SK-N-SH treated with all-trans-retinoic acid at 6 μM for 48 hours (cell line): ENCODE results near the gene ABI3.

Source experiments
- ESRRG ChIP-seq: fragments of 250-450 bp; sonication (Bioruptor Pico); IDR thresholded peaks from 2 replicates; pipeline ENCODE4 v1.6.1; 2021; ENCODE audit warnings: mild to moderate bottlenecking
- ISL1 ChIP-seq: fragments of 250-450 bp; sonication (Bioruptor Pico); IDR thresholded peaks from 2 replicates; pipeline ENCODE4 v2.1.2; 2022; ENCODE audit warnings: mild to moderate bottlenecking, moderate library complexity
- SNAI2 ChIP-seq: fragments of 250-450 bp; sonication (Bioruptor Pico); IDR thresholded peaks from 2 replicates; pipeline ENCODE4 v1.5.0; 2020; ENCODE audit warnings: mild to moderate bottlenecking, moderate library complexity
- TCF4 ChIP-seq: fragments of 250-450 bp; sonication (Bioruptor Pico); IDR thresholded peaks from 2 replicates; pipeline ENCODE4 v1.8.0; 2021; ENCODE audit warnings: mild to moderate bottlenecking, moderate library complexity, borderline replicate concordance
- ZFP3 ChIP-seq: fragments of 250-450 bp; sonication (Bioruptor Pico); IDR thresholded peaks from 2 replicates; pipeline ENCODE4 v1.5.0; 2020; ENCODE audit warnings: mild to moderate bottlenecking, moderate library complexity
- ZFP30 ChIP-seq: fragments of 450-650 bp; formaldehyde crosslinking; IDR thresholded peaks from 2 replicates; pipeline ENCODE4 v1.5.0; 2022; ENCODE audit warnings: mild to moderate bottlenecking, moderate library complexity
- ZNF8 ChIP-seq: fragments of 450-650 bp; formaldehyde crosslinking; IDR thresholded peaks from 2 replicates; pipeline ENCODE4 v1.5.0; 2020; ENCODE audit warnings: mild to moderate bottlenecking, moderate library complexity
- TF ChIP-seq, protein P1 (sequence below): fragments of 250-450 bp; sonication (Bioruptor Pico); IDR thresholded peaks from 2 replicates; pipeline ENCODE4 v1.5.0; 2020; ENCODE audit warnings: mild to moderate bottlenecking, moderate library complexity
- TF ChIP-seq, protein P2 (sequence below): fragments of 250-450 bp; sonication (Bioruptor Pico); IDR thresholded peaks from 2 replicates; pipeline ENCODE4 v1.5.1; 2020; ENCODE audit warnings: low read depth, mild to moderate bottlenecking, moderate library complexity
- TF ChIP-seq, protein P3 (sequence below): fragments of 250-450 bp; sonication (Bioruptor Pico); IDR thresholded peaks from 2 replicates; pipeline ENCODE4 v1.8.0; 2020; ENCODE audit warnings: mild to moderate bottlenecking, moderate library complexity, borderline replicate concordance
- TF ChIP-seq, protein P4 (sequence below): fragments of 250-450 bp; sonication (Bioruptor Pico); IDR thresholded peaks from 2 replicates; pipeline ENCODE4 v1.8.0; 2021; ENCODE audit warnings: low read depth, mild to moderate bottlenecking, moderate library complexity, borderline replicate concordance

DNA sequence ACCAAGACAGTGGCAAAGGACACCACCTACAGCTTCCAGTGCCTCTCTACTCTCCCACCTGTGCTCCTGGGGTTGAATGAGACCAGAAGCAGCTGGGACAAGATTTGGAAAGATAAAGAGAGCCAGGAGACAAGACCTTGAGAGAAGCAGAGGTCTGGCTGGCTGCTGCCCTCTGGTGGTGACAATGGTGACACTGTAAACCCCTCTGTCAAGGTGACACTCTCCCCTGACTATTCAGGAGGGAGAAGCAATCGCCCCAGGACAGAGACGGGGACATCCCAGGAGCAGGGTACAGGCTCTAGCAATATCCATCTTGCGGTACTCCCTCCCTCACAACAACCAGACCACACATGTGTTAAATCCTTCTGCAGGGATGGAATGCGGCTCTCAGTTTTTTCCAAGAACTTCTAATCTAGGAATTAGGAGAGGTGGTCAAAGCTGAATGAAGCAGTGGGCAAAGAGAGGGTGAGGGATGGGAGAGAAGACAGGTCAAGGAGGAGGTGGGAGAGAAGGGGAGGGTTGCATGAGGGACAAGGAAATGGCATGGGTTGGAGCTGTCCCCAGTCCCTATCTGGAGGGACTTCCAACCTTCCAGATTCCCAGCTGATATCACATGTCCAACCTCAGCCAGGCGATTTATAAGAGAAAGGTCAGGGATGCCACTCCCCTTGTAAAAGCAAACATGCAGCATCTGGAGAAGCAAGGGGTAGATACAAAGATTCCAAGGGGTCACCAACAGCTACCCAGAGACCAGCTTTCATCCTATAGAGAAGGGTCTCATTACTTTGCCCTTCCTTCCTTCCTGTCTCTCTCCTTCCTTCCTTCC, 17.1 kb downstream of the ABI3 start:
- TF ChIP-seq ISL1 (CRISPR knock-in tag) (no peak), ZFP30 (CRISPR knock-in tag) (no peak), TCF4 (CRISPR knock-in tag) (no peak), ZNF8 (CRISPR knock-in tag) (no peak), ZFP3 (CRISPR knock-in tag) (no peak), SNAI2 (CRISPR knock-in tag) (no peak), ESRRG (CRISPR knock-in tag) (no peak)
- TF ChIP-seq, protein P1, sequence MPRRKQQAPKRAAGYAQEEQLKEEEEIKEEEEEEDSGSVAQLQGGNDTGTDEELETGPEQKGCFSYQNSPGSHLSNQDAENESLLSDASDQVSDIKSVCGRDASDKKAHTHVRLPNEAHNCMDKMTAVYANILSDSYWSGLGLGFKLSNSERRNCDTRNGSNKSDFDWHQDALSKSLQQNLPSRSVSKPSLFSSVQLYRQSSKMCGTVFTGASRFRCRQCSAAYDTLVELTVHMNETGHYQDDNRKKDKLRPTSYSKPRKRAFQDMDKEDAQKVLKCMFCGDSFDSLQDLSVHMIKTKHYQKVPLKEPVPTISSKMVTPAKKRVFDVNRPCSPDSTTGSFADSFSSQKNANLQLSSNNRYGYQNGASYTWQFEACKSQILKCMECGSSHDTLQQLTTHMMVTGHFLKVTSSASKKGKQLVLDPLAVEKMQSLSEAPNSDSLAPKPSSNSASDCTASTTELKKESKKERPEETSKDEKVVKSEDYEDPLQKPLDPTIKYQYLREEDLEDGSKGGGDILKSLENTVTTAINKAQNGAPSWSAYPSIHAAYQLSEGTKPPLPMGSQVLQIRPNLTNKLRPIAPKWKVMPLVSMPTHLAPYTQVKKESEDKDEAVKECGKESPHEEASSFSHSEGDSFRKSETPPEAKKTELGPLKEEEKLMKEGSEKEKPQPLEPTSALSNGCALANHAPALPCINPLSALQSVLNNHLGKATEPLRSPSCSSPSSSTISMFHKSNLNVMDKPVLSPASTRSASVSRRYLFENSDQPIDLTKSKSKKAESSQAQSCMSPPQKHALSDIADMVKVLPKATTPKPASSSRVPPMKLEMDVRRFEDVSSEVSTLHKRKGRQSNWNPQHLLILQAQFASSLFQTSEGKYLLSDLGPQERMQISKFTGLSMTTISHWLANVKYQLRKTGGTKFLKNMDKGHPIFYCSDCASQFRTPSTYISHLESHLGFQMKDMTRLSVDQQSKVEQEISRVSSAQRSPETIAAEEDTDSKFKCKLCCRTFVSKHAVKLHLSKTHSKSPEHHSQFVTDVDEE (CRISPR knock-in tag) = no peak
- TF ChIP-seq, protein P2, sequence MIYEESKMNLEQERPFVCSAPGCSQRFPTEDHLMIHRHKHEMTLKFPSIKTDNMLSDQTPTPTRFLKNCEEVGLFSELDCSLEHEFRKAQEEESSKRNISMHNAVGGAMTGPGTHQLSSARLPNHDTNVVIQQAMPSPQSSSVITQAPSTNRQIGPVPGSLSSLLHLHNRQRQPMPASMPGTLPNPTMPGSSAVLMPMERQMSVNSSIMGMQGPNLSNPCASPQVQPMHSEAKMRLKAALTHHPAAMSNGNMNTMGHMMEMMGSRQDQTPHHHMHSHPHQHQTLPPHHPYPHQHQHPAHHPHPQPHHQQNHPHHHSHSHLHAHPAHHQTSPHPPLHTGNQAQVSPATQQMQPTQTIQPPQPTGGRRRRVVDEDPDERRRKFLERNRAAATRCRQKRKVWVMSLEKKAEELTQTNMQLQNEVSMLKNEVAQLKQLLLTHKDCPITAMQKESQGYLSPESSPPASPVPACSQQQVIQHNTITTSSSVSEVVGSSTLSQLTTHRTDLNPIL (CRISPR knock-in tag) = no peak
- TF ChIP-seq, protein P3, sequence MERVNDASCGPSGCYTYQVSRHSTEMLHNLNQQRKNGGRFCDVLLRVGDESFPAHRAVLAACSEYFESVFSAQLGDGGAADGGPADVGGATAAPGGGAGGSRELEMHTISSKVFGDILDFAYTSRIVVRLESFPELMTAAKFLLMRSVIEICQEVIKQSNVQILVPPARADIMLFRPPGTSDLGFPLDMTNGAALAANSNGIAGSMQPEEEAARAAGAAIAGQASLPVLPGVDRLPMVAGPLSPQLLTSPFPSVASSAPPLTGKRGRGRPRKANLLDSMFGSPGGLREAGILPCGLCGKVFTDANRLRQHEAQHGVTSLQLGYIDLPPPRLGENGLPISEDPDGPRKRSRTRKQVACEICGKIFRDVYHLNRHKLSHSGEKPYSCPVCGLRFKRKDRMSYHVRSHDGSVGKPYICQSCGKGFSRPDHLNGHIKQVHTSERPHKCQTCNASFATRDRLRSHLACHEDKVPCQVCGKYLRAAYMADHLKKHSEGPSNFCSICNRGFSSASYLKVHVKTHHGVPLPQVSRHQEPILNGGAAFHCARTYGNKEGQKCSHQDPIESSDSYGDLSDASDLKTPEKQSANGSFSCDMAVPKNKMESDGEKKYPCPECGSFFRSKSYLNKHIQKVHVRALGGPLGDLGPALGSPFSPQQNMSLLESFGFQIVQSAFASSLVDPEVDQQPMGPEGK (CRISPR knock-in tag) = no peak
- TF ChIP-seq, protein P4, sequence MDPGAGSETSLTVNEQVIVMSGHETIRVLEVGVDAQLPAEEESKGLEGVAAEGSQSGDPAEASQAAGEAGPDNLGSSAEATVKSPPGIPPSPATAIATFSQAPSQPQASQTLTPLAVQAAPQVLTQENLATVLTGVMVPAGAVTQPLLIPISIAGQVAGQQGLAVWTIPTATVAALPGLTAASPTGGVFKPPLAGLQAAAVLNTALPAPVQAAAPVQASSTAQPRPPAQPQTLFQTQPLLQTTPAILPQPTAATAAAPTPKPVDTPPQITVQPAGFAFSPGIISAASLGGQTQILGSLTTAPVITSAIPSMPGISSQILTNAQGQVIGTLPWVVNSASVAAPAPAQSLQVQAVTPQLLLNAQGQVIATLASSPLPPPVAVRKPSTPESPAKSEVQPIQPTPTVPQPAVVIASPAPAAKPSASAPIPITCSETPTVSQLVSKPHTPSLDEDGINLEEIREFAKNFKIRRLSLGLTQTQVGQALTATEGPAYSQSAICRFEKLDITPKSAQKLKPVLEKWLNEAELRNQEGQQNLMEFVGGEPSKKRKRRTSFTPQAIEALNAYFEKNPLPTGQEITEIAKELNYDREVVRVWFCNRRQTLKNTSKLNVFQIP = no peak
